GM19035 (cell line): ENCODE data around the gene BAZ1B.
"Not testable (repeated sequence)": the region's sequence is repeated elsewhere in the genome, so short reads cannot be mapped to it uniquely, and the experiment has no call there.

ENCODE experiments used
- ATAC-seq: cut with Tn5 transposase; IDR thresholded peaks from one replicate; pipeline ENCODE4 v1.9.1; 2021; ENCODE audit not compliant: unreplicated experiment

The BAZ1B gene

GRCh38 chr7:73449422-73449821 lies 72.7 kb downstream of the BAZ1B start:
- no peak for ATAC-seq

GRCh38 chr7:73448609-73449008 lies 73.5 kb downstream of the BAZ1B start:
- no peak for ATAC-seq

GRCh38 chr7:73447121-73447733 lies 74.9 kb downstream of the BAZ1B start:
- ATAC-seq, result no peak

DNA sequence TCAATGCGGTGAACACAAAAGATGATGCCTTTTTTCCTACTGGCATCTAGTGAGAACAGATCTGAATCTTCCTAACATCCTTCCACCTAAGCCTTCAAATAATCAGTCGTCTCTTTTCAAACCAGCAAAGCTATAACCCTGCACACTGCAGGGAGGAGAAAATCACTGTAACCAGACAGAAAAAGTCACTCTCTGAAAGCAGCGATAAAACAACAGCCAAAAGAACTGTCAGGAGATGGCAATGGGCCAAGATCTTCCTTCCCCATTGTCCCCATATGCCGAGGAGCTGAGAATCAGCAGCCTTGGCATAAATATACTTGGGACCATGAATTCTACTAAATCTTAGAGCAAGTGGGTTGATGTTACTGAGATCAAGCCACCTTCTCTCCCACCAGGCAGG lies 75.4 kb downstream of the BAZ1B start:
- ATAC-seq, result no peak

DNA sequence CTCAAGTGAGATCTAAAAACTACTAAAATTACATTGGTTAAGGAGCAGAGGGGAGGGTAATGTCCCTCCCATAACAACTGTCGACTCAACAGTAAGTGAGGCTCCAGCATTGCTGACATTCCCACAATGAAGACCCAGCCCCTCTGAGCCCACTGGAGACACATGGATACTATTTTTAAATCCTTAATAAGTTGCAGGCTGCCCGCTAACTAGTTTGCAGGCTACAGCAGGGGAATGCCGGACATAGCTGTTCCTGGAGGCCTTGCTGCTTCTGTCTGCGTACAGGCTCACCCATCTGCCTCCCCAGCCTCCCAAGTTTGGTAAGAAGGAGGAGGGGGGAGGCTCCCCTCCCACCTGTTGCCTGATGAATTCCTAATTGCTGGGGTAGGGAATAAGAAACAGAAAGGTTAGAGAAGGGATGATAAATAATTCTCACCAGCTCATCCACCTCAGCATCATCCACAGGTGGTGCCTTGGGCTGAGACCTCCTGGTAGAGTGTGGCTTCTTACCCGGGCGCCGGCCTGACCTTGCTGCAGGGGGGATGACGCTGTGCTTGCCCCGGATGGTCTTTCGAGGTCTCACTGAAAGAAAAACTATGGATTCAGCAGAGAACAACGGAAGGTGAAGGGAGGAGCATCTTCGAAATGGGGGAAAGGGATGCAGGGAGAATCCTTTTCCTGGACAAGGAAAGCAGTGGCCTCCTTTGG lies 78.4 kb downstream of the BAZ1B start:
- no peak for ATAC-seq

- ATAC-seq, result no peak
Observed at GRCh38 chr7:73442903-73443500, 79.1 kb downstream of the BAZ1B start.

GRCh38 chr7:73442222-73442902 lies 79.7 kb downstream of the BAZ1B start:
- ATAC-seq, result no peak

DNA sequence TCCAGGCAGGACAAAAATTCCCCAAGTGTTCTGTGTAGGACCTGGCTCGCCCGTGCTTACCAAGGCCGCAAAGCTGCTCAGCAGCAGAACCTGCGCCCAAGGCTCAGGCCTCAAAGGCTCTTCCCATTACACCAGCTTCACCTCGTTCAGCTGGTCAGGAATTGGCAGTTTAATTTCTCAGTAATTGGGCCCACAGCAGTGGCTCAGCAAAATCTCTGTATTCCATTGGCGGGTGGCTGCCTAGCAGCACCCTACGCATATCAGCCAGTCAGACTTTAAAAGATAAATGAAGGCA lies 82.7 kb downstream of the BAZ1B start:
- no peak for ATAC-seq

DNA sequence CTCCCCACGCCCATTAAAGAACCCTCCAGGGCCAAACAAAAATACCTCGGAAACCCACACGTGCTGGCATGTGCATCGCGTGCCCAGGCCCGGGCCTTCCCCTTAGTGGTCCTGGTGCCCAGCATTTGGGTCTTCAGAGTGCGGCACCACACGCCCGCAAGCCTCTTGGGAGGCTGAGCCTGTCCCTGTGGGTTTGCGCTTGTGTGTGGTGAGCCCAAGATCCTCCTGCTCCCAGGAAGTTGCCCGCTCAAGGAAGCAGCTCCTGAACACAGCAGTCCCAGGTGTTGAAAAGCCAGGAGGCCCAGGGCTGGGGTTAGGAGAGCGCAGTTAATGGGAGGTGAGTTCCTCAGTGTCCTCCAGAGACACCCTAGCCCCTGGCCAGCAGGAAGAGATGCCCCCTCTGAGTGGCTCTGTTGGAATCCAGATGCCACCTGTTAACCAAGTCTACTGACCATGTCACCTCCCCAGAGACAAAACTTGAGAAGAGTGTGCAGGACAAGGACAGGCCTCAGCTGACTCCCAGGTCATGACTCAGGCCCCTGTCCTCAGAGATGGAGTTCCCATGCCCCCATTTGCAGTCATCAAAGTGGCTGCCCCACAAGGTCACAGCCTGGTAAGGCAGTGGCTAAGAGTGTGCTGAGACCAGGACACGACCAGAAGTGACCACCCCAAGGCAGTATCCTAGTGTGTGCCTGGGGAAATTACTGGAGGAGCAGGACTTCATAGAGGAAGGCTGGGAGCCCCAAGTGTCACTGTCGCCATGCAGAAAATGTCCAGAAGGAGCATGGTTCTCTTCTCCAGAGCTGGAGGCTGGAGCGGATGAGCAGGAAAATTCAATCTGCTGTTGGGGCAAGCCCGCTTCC lies 83.3 kb downstream of the BAZ1B start:
- ATAC-seq, result no peak

DNA sequence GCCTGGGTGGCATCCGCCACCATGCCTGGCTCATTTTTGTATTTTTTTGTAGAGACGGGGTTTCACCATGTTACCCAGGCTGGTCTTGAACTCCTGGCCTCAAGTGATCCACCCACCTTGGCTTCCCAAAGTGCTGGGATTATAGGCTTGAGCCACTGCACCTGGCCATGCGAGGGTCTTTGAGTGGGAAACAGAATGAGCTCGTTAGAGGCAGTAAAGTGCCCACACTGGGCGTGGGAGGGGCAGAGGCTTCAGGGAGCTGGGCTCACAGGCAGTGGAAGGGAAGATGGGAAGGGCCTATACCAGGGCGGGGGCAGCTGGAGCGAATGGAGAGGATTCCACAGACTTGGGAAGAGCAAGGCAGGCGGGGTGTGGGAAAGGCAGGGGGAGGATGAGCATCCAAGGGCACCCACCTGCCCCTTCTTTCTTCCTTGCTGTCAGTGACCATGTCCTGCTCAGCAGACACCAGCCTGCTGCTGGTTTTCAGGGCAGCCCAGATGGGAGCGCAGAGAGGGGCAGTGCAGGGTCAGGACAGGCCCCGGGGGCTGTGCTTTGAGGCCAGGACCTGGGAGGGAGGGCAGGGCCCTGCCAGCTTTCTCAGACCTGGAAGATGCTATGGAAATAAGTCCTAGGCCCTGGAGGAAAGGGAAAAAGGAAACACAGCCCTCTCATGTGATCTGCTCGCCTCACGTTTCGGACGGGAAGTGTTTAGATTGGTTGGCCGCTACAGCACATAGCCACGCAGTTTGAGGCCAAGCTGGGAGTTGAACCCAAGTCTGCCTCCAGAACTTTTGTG lies 84.3 kb downstream of the BAZ1B start:
- no peak for ATAC-seq

DNA sequence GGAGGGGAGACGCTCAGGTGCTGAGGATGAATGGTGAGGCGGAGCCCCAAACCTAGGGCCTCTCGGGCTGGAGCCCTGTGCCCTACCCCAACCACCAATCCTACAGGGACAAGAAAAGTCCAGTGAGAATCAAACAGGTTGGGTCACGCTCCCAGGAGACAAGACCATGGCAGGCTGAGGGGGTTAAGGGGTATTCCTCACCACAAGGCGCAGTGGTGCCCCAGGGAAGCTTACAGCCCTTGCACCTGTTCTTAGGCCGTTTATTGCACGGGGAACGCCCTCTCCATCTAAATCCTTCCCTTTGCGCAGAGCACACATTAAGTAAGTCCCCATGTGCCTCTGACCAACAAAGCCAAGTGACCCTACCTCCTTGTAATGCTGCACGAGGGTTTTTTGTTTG lies 85.0 kb downstream of the BAZ1B start:
- no peak for ATAC-seq

GRCh38 chr7:73436031-73436929 lies 85.8 kb downstream of the BAZ1B start:
- ATAC-seq, result no peak

DNA sequence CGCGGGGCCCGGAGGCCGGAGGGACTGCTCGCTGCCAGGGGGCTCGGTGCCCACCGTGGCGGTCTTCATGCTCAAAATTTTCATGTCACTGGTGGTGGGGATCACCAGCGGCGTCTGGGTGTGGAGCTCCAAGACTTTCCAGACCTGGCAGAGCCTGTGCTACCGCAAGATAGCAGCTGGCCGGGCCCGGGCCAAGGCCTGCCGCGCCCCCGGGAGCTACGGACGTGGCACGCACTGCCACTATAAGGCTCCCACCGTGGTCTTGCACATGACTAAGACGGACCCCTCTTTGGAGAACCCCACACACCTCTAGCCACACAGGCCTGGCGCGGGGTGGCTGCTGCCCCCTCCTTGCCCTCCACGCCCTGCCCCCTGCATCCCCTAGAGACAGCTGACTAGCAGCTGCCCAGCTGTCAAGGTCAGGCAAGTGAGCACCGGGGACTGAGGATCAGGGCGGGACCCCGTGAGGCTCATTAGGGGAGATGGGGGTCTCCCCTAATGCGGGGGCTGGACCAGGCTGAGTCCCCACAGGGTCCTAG lies 86.6 kb downstream of the BAZ1B start:
- no peak for ATAC-seq

DNA sequence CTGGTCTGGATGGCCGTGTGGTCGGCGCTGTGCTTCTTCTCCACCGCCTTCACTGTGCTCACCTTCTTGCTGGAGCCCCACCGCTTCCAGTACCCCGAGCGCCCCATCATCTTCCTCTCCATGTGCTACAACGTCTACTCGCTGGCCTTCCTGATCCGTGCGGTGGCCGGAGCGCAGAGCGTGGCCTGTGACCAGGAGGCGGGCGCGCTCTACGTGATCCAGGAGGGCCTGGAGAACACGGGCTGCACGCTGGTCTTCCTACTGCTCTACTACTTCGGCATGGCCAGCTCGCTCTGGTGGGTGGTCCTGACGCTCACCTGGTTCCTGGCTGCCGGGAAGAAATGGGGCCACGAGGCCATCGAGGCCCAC lies 87.4 kb downstream of the BAZ1B start:
- ATAC-seq, result no peak

- no peak for ATAC-seq
Observed at GRCh38 chr7:73433924-73434700, 88.0 kb downstream of the BAZ1B start.

GRCh38 chr7:73432676-73433075 lies 89.4 kb downstream of the BAZ1B start:
- ATAC-seq, result no peak

DNA sequence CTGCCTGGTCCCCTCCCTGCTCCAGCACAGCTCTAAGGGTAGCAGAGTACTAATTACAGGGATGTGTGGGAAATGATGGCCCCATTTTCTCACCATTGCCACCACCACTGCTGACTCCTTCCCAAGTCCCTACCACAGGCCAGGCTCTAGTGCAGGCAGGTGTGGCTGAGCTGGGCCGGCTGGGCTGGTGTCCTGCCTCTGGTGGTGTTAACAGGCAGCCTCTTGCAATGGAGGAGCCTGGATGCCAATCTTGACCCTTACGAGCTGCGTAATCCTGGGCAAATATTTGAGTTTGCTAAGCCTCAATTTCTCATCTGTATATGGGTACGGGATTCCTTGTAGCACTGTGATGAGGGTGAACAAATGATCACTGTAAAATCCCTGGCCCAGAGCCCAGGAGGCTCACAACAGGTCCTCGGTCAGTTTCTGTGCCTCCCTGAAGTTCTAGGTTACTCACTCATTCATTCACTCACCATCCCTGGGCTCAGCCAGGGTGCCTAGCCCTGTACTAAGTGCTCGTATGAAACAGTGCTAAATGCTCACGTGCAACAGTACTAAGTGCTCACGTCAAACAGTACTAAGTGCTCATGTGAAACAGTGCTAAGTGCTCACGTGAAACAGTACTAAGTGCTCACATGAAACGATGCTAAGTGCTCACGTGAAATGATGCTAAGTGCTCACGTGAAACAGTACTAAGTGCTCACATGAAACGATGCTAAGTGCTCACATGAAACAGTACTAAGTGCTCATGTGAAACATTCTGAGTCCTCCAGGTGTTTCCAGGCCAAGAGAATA lies 90.9 kb downstream of the BAZ1B start:
- no peak for ATAC-seq

DNA sequence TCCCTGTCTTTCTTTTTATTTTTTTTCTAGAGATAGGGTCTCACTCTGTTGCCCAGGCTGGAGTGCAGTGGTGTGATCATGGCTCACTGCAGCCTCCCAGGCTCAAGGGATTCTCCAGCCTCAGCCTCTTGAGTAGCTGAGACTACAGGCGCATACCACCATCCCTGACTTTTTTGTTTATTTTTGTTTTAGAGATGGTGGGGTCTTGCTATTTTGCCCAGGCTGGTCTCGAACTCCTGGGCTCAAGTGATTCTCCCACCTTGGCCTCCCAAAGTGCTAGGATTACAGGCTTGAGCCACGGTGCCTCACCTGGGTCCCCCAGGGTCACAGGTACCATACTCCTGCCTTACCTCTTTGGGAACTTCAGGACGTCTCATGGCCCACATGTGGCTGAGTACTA lies 91.6 kb downstream of the BAZ1B start:
- ATAC-seq, result not testable (repeated sequence)
